ENCODE measurements around the gene EML1.

EML1 gene

GRCh38 chr14:99862136-99862535, 68.9 kb downstream of the EML1 start:
- no peak overlapping the region for H3K27ac ChIP-seq (replicated peaks)
- no peak for DNase-seq (ENCODE audit: low read depth in 1 of 2, low spot score in 1 of 2)
- no peak overlapping the region for H3K4me3 ChIP-seq (replicated peaks; ENCODE audit: insufficient read depth, low read length)
- no peak for TF ChIP-seq POLR2AphosphoS5 (IDR thresholded peaks at IDR 0.05; ENCODE audit: low read depth)
- TF ChIP-seq SPI1 (IDR thresholded peaks at IDR 0.05; ENCODE audit: borderline replicate concordance, low read depth) = no peak
- TF ChIP-seq REST (IDR thresholded peaks at IDR 0.05; ENCODE audit: insufficient replicate concordance, low read depth) = no peak
- TF ChIP-seq GABPA (IDR thresholded peaks at IDR 0.05; ENCODE audit: low read depth) = no peak
- no peak for TF ChIP-seq CTCF (IDR thresholded peaks at IDR 0.05; ENCODE audit: insufficient read depth, low read length)
- peaks cover 2% of the 10 kb centered on the region for H3K27me3 ChIP-seq (ENCODE audit: insufficient read depth, poor library complexity, severe bottlenecking)

GRCh38 chr14:99863059-99863458, 69.8 kb downstream of the EML1 start:
- H3K27ac ChIP-seq (replicated peaks) = no peak overlapping the region
- H3K27me3 ChIP-seq (ENCODE audit: insufficient read depth, poor library complexity, severe bottlenecking) = peaks cover 2% of the 10 kb centered on the region
- no peak for DNase-seq (ENCODE audit: low read depth in 1 of 2, low spot score in 1 of 2)
- H3K4me3 ChIP-seq (replicated peaks; ENCODE audit: insufficient read depth, low read length) = no peak overlapping the region
- TF ChIP-seq SPI1 (IDR thresholded peaks at IDR 0.05; ENCODE audit: borderline replicate concordance, low read depth) = no peak

DNA sequence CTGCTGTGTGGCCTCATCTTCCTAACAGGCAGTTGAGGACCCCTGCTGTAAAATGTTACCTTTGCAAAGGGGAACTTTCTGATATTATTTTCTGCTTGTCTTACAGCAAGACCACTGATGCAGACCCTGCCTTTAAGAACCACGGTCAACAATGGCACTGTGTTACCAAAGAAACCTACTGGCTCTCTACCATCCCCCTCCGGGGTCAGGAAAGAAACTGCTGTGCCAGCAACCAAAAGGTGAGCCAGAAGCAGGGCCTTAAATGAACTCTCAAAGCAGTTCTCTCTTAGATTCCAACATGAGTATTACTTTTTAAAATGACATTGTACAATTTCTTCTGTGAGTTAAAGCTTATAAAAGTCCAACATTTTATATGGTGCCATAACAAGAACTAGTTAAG, 72.2 kb downstream of the EML1 start:
- H3K4me3 ChIP-seq (replicated peaks; ENCODE audit: insufficient read depth, low read length) = no peak overlapping the region
- no peak overlapping the region for H3K27ac ChIP-seq (replicated peaks)
- DNase-seq (ENCODE audit: low read depth in 1 of 2, low spot score in 1 of 2) = no peak
- peaks cover 2% of the 10 kb centered on the region for H3K27me3 ChIP-seq (ENCODE audit: insufficient read depth, poor library complexity, severe bottlenecking)
- TF ChIP-seq GABPA (IDR thresholded peaks at IDR 0.05; ENCODE audit: low read depth) (no peak), CTCF (IDR thresholded peaks at IDR 0.05; ENCODE audit: insufficient read depth, low read length) (no peak)

GRCh38 chr14:99870617-99871016, 77.4 kb downstream of the EML1 start:
- no peak overlapping the region for H3K4me3 ChIP-seq (replicated peaks; ENCODE audit: insufficient read depth, low read length)
- no peak overlapping the region for H3K27ac ChIP-seq (replicated peaks)
- DNase-seq (ENCODE audit: low read depth in 1 of 2, low spot score in 1 of 2) = no peak
- TF ChIP-seq REST (IDR thresholded peaks at IDR 0.05; ENCODE audit: insufficient replicate concordance, low read depth) (no peak), GABPA (IDR thresholded peaks at IDR 0.05; ENCODE audit: low read depth) (no peak), CTCF (IDR thresholded peaks at IDR 0.05; ENCODE audit: insufficient read depth, low read length) (no peak), POLR2AphosphoS5 (IDR thresholded peaks at IDR 0.05; ENCODE audit: low read depth) (no peak), SPI1 (IDR thresholded peaks at IDR 0.05; ENCODE audit: borderline replicate concordance, low read depth) (no peak)
- peaks cover 7% of the 10 kb centered on the region for H3K27me3 ChIP-seq (ENCODE audit: insufficient read depth, poor library complexity, severe bottlenecking)
